GM12878 (cell line): ENCODE measurements around the gene ZNF480. TPM values are rescaled to one million over a fixed set of nuclear protein-coding genes. Genes with fewer than 3 reads are reported as not detected.

ENCODE experiments used
- ATAC-seq: fragments of 200-7000 bp; cut with Tn5 transposase; 3 replicates; pipeline ENCODE4 v1.9.1; 2020; ENCODE audit warnings: mild to moderate bottlenecking, moderate library complexity
- BruUV-seq: library from RNA; stranded (reverse); fragments of 400-500 nt; replicated peaks from 2 replicates; lab custom pipeline; 2021; lab: Mats Ljungman, UMichigan
- CTCF ChIA-PET: fragments of 300-600 bp; sonication (Branson Sonifier 250); formaldehyde crosslinking; extraction: SDS; loops from one replicate; lab custom pipeline; 2021; ENCODE audit warnings: inconsistent platforms; lab: Yijun Ruan, JAX
- POLR2A ChIA-PET: fragments of 350-600 bp; formaldehyde crosslinking; extraction: SDS; loops from one replicate; lab custom pipeline; 2021; ENCODE audit warnings: inconsistent platforms; lab: Charles Lee
- RAD21 ChIA-PET: fragments of 300-600 bp; sonication (Branson Sonifier 250); formaldehyde crosslinking; loops from one replicate; lab custom pipeline; 2023; ENCODE audit warnings: antibody characterized with exemption; ENCODE audit not compliant: unreplicated experiment; lab: Charles Lee
- SMC1A ChIA-PET: fragments of 300-600 bp; sonication (Branson Sonifier 250); formaldehyde crosslinking; loops from one replicate; lab custom pipeline; 2023; ENCODE audit not compliant: unreplicated experiment, uncharacterized antibody; lab: Charles Lee
- DNase-seq: peaks from one replicate; pipeline ENCODE4 v3.0.0-alpha.2; 2011; ENCODE audit warnings: low read depth, low spot score
- FAIRE-seq: peaks from 3 replicates; lab custom pipeline; 2011; peaks lifted over from hg19 to GRCh38; lab: Jason Lieb, UNC
- H2AFZ ChIP-seq: 2 replicates; pipeline ENCODE4 v1.6.0; 2011; ENCODE audit warnings: low read depth, low read length, control low read depth; ENCODE audit not compliant: control insufficient read depth
- H3K27ac ChIP-seq: 2 replicates; pipeline ENCODE4 v1.5.1; 2011; ENCODE audit warnings: control low read depth; ENCODE audit not compliant: control insufficient read depth, insufficient read depth
- H3K27me3 ChIP-seq, 2 experiments: replicated peaks in 1 of 2; 2 replicates each; pipeline versions ENCODE4 v1.6.0 to v1.6.1; 2011; ENCODE audit warnings: low read length in 1 of 2; ENCODE audit not compliant: control insufficient read depth in 2 of 2, insufficient read depth in 2 of 2
- H3K36me3 ChIP-seq, 2 experiments: 2 replicates each; pipeline ENCODE4 v1.5.1; 2011; ENCODE audit warnings: low read length in 1 of 2; ENCODE audit not compliant: control insufficient read depth in 2 of 2, insufficient read depth in 2 of 2
- H3K4me1 ChIP-seq: 2 replicates; pipeline ENCODE4 v1.6.1; 2011; ENCODE audit warnings: mild to moderate bottlenecking, low read length, moderate library complexity, mixed read lengths; ENCODE audit not compliant: control insufficient read depth, insufficient read depth
- H3K4me2 ChIP-seq: 2 replicates; pipeline ENCODE4 v1.6.0; 2011; ENCODE audit warnings: control low read depth; ENCODE audit not compliant: control insufficient read depth, insufficient read depth
- H3K4me3 ChIP-seq: fragments of 200-600 bp; sonication (generic); 2 replicates; pipeline ENCODE4 v1.5.1; 2016
- H3K79me2 ChIP-seq: 2 replicates; pipeline ENCODE4 v1.6.0; 2011; ENCODE audit warnings: low read length; ENCODE audit not compliant: control insufficient read depth, insufficient read depth
- H3K9ac ChIP-seq: 2 replicates; pipeline ENCODE4 v1.8.0; 2011; ENCODE audit warnings: low read length, control low read depth, mixed read lengths; ENCODE audit not compliant: control insufficient read depth, insufficient read depth
- H3K9me3 ChIP-seq: replicated peaks from 3 replicates; pipeline ENCODE4 v1.5.1; 2011; ENCODE audit warnings: mild to moderate bottlenecking, low read length; ENCODE audit not compliant: control insufficient read depth, insufficient read depth
- H4K20me1 ChIP-seq: 2 replicates; pipeline ENCODE4 v1.6.0; 2011; ENCODE audit not compliant: control insufficient read depth, insufficient read depth
- CBX5 ChIP-seq: sonication (generic); IDR thresholded peaks from 2 replicates; pipeline ENCODE4 v1.6.1; 2016; ENCODE audit warnings: low read depth, moderate library complexity, mild to moderate bottlenecking, inconsistent platforms
- MLLT1 ChIP-seq: fragments of 450-650 bp; IDR thresholded peaks from 2 replicates; pipeline ENCODE4 v1.6.1; 2016; ENCODE audit warnings: mild to moderate bottlenecking
- NFYB ChIP-seq: IDR thresholded peaks from 2 replicates; pipeline ENCODE4 v1.6.1; 2011; ENCODE audit warnings: low read depth, mild to moderate bottlenecking, low read length, improper control_type of control experiment, moderate library complexity; ENCODE audit not compliant: insufficient read depth
- NKRF ChIP-seq: fragments of 450-650 bp; conservative IDR thresholded peaks from 2 replicates; pipeline ENCODE4 v1.6.1; 2017; ENCODE audit warnings: mild to moderate bottlenecking, moderate library complexity
- PAX8 ChIP-seq: fragments of 450-650 bp; IDR thresholded peaks from 2 replicates; pipeline ENCODE4 v1.6.1; 2017; ENCODE audit warnings: mild to moderate bottlenecking, moderate library complexity
- RCOR1 ChIP-seq: conservative IDR thresholded peaks from 2 replicates; pipeline ENCODE4 v1.6.1; 2012; ENCODE audit warnings: low read depth, low read length, improper control_type of control experiment
- STAT1 ChIP-seq: fragments of 450-650 bp; conservative IDR thresholded peaks from 2 replicates; pipeline ENCODE4 v1.6.1; 2014; ENCODE audit warnings: antibody characterized with exemption, mild to moderate bottlenecking
- SUZ12 ChIP-seq: fragments of 200-600 bp; sonication (generic); IDR thresholded peaks from one replicate; pipeline ENCODE4 v1.6.1; 2018; ENCODE audit warnings: antibody characterized with exemption, mild to moderate bottlenecking; ENCODE audit not compliant: unreplicated experiment
- TBL1XR1 ChIP-seq: IDR thresholded peaks from 2 replicates; pipeline ENCODE4 v1.6.1; 2012; ENCODE audit warnings: low read depth, low read length, improper control_type of control experiment
- TCF7 ChIP-seq: IDR thresholded peaks from 2 replicates; pipeline ENCODE4 v1.6.1; 2014; ENCODE audit warnings: antibody characterized with exemption, borderline replicate concordance
- WGBS: methylation state at CpG from one replicate; pipeline ENCODE4 v1.1.6; 2016; ENCODE audit warnings: low lambda C conversion rate; ENCODE audit not compliant: insufficient replicate concordance, insufficient coverage; ENCODE audit errors: missing lambda C conversion rate; 5-methylcytosine and 5-hydroxymethylcytosine counted together
- in situ Hi-C: fragments of 300-500 bp; cut with MboI; formaldehyde crosslinking; loops from 9 replicates; pipeline ENCODE4 v1.14.3; 2018; ENCODE audit warnings: mixed read lengths
- intact Hi-C: fragments of 100-400 bp; cut with micrococcal nuclease; formaldehyde crosslinking; loops from one replicate; pipeline ENCODE4 v1.14.2; 2022; ENCODE audit not compliant: unreplicated experiment
- polyA plus RNA-seq, 11 experiments: library from polyadenylated mRNA; depleted of rRNA in 4 of 11; unstranded in 6 of 11; stranded (reverse) in 5 of 11; fragments of >200 nt; fragmentation: Nextera tagmentation in 4 of 11; fragmentation: Illumina TruSeq in 1 of 11; extraction: Ambion mirVana in 4 of 11; extraction: Trizol in 1 of 11; gene quantifications; 1 replicate in 1 of 11; 2 replicates in 10 of 11; pipeline versions ENCODE4 v1.2.1 to v1.2.3, GENCODE V29; 2011 to 2016; ENCODE audit warnings: inconsistent platforms in 2 of 11, missing spikeins in 2 of 11, low read depth in 1 of 11
- total RNA-seq, 4 experiments: library from RNA; depleted of rRNA in 3 of 4; stranded (reverse); fragments of >200 nt in 3 of 4; fragmentation: Illumina TruSeq in 1 of 4; extraction: Trizol in 1 of 4; gene quantifications; 2 replicates each; pipeline versions ENCODE4 v1.2.1 to v1.2.3, GENCODE V29; 2013 to 2021
- TF ChIP-seq, protein P1 (sequence below): fragments of 450-650 bp; IDR thresholded peaks from 2 replicates; pipeline ENCODE4 v1.6.1; 2018; ENCODE audit warnings: mild to moderate bottlenecking, low read depth, moderate library complexity; ENCODE audit not compliant: partially characterized antibody
- TF ChIP-seq, protein P2 (sequence below): fragments of 450-650 bp; IDR thresholded peaks from 2 replicates; pipeline ENCODE4 v1.6.1; 2017; ENCODE audit warnings: borderline replicate concordance

The ZNF480 gene
- total and polyA plus RNA-seq, 10 of the 15 experiments (the other 5 are each of a cell fraction or from before 2014, with no cell fraction given) = 6.6 to 26.5 (median 16.8) TPM

- TF ChIP-seq NKRF (no peak; the same call in 1 of the 2 replicates), TCF7 (no peak), RCOR1 (no peak)
- TF ChIP-seq, protein P1, sequence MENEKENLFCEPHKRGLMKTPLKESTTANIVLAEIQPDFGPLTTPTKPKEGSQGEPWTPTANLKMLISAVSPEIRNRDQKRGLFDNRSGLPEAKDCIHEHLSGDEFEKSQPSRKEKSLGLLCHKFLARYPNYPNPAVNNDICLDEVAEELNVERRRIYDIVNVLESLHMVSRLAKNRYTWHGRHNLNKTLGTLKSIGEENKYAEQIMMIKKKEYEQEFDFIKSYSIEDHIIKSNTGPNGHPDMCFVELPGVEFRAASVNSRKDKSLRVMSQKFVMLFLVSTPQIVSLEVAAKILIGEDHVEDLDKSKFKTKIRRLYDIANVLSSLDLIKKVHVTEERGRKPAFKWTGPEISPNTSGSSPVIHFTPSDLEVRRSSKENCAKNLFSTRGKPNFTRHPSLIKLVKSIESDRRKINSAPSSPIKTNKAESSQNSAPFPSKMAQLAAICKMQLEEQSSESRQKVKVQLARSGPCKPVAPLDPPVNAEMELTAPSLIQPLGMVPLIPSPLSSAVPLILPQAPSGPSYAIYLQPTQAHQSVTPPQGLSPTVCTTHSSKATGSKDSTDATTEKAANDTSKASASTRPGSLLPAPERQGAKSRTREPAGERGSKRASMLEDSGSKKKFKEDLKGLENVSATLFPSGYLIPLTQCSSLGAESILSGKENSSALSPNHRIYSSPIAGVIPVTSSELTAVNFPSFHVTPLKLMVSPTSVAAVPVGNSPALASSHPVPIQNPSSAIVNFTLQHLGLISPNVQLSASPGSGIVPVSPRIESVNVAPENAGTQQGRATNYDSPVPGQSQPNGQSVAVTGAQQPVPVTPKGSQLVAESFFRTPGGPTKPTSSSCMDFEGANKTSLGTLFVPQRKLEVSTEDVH = no peak
These were observed 72.8 kb downstream of the ZNF480 start, which contains the start of gene ZNF880 (continued) for GRCh38 chr19:52369559-52370340.

- Histone ChIP-seq H3K27me3 (no peaks in the 10 kb centered on the region), H3K36me3 (0 out of 4 replicates have a peak, but pooled peaks cover 0 to 3% of the 10 kb centered on the region in 2 experiments), H2AFZ (peak overlapping the region; percentile 91; the same call in 1 of the 2 replicates), H3K4me1 (no peaks in the 10 kb centered on the region), H3K4me2 (peak overlapping the region; percentile 69), H3K9ac (peak overlapping the region; percentile 89), H3K9me3 (peaks cover 23% of the 10 kb centered on the region), H3K79me2 (no peaks in the 10 kb centered on the region; the same call in 1 of the 2 replicates), H3K27ac (peak overlapping the region; percentile 97), H3K4me3 (peak overlapping the region; percentile 73)
- intact Hi-C loops = no loop called here
- ATAC-seq (no peak), FAIRE-seq (no peak), DNase-seq (no peak)
- 71% methylated on average over 7 of the region's 7 CpGs for WGBS
- SMC1A ChIA-PET = no interaction called here
- in situ Hi-C loops = no loop called here
- BruUV-seq = no TSS peak
- no peak for TF ChIP-seq SUZ12
- no peak for TF ChIP-seq STAT1
- TF ChIP-seq PAX8 = no peak
- no peak for TF ChIP-seq TBL1XR1
- peak; percentile 91 for TF ChIP-seq MLLT1
- TF ChIP-seq CBX5 = 0 out of 2 replicates have a peak, but pooled peaks have one; percentile 7
- no peak for TF ChIP-seq NFYB
- TF ChIP-seq, protein P2, sequence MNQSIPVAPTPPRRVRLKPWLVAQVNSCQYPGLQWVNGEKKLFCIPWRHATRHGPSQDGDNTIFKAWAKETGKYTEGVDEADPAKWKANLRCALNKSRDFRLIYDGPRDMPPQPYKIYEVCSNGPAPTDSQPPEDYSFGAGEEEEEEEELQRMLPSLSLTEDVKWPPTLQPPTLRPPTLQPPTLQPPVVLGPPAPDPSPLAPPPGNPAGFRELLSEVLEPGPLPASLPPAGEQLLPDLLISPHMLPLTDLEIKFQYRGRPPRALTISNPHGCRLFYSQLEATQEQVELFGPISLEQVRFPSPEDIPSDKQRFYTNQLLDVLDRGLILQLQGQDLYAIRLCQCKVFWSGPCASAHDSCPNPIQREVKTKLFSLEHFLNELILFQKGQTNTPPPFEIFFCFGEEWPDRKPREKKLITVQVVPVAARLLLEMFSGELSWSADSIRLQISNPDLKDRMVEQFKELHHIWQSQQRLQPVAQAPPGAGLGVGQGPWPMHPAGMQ = no peak
- TF ChIP-seq, all 136 proteins: peak for 2
- CTCF ChIA-PET = no interaction called here
- RAD21 ChIA-PET = no interaction called here
- POLR2A ChIA-PET = no interaction called here
- H4K20me1 ChIP-seq = no peaks in the 10 kb centered on the region
These were observed 73.4 kb downstream of the ZNF480 start for GRCh38 chr19:52370341-52370710.
